ENCODE data around the gene ZNF521. TPM values are rescaled to one million over a fixed set of nuclear protein-coding genes. Genes with fewer than 3 reads are reported as not detected.

Gene ZNF521
- polyA plus RNA-seq, 3 donors, result 0.07 to 0.20 TPM; not detected in 1

GRCh38 chr18:25247725-25248124 is 104.2 kb downstream of the ZNF521 start:
- no peaks in the 10 kb centered on the region for H3K9me3 ChIP-seq (replicated peaks in 1 of 2; ENCODE audit: control insufficient read depth in 1 of 2, insufficient read depth in 1 of 2, low read length in 2 of 2)
- DNase-seq, result no peak
- no peak overlapping the region for H3K4me3 ChIP-seq (replicated peaks in 1 of 3; ENCODE audit: low read depth in 2 of 3, low read length in 3 of 3)
- Mint-ChIP-seq H3K4me1 (peaks cover 13% of the 10 kb centered on the region), H3K4me3 (no peak overlapping the region), H3K36me3 (no peaks in the 10 kb centered on the region), H3K27me3 (ENCODE audit: low read depth in 3 of 3) (no peaks in the 10 kb centered on the region), H3K9me3 (no peaks in the 10 kb centered on the region), H3K27ac (no peak overlapping the region)
- H3K9ac ChIP-seq (ENCODE audit: insufficient read depth, low read length, poor library complexity, severe bottlenecking), result no peak overlapping the region
- H3K4me1 ChIP-seq (ENCODE audit: control insufficient read depth in 1 of 2, insufficient read depth in 2 of 2, low read length in 2 of 2), result no peaks in the 10 kb centered on the region
- no peak overlapping the region for H2AFZ ChIP-seq (ENCODE audit: insufficient read depth, low read depth, low read length, poor library complexity, severe bottlenecking)
- no peaks in the 10 kb centered on the region for H3K79me2 ChIP-seq (ENCODE audit: insufficient read depth, low read length)
- H3K27me3 ChIP-seq (ENCODE audit: control insufficient read depth in 2 of 2, insufficient read depth in 2 of 2, low read length in 2 of 2), result no peaks in the 10 kb centered on the region
- no peaks in the 10 kb centered on the region for H3K36me3 ChIP-seq (replicated peaks in 1 of 2; ENCODE audit: control insufficient read depth in 1 of 2, insufficient read depth in 2 of 2, low read length in 2 of 2)
- no peak overlapping the region for H3K27ac ChIP-seq (ENCODE audit: low read depth in 1 of 2, low read length in 2 of 2)
- intact Hi-C loops (cut with micrococcal nuclease), result no loop called here
- no peak overlapping the region for H3K4me2 ChIP-seq (replicated peaks; ENCODE audit: extremely low read depth, low read length, poor library complexity, severe bottlenecking)
- TF ChIP-seq, protein P1, sequence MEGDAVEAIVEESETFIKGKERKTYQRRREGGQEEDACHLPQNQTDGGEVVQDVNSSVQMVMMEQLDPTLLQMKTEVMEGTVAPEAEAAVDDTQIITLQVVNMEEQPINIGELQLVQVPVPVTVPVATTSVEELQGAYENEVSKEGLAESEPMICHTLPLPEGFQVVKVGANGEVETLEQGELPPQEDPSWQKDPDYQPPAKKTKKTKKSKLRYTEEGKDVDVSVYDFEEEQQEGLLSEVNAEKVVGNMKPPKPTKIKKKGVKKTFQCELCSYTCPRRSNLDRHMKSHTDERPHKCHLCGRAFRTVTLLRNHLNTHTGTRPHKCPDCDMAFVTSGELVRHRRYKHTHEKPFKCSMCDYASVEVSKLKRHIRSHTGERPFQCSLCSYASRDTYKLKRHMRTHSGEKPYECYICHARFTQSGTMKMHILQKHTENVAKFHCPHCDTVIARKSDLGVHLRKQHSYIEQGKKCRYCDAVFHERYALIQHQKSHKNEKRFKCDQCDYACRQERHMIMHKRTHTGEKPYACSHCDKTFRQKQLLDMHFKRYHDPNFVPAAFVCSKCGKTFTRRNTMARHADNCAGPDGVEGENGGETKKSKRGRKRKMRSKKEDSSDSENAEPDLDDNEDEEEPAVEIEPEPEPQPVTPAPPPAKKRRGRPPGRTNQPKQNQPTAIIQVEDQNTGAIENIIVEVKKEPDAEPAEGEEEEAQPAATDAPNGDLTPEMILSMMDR (IDR thresholded peaks at IDR 0.05), result no peak
- H4K20me1 ChIP-seq (ENCODE audit: insufficient read depth, low read length), result no peaks in the 10 kb centered on the region

DNA sequence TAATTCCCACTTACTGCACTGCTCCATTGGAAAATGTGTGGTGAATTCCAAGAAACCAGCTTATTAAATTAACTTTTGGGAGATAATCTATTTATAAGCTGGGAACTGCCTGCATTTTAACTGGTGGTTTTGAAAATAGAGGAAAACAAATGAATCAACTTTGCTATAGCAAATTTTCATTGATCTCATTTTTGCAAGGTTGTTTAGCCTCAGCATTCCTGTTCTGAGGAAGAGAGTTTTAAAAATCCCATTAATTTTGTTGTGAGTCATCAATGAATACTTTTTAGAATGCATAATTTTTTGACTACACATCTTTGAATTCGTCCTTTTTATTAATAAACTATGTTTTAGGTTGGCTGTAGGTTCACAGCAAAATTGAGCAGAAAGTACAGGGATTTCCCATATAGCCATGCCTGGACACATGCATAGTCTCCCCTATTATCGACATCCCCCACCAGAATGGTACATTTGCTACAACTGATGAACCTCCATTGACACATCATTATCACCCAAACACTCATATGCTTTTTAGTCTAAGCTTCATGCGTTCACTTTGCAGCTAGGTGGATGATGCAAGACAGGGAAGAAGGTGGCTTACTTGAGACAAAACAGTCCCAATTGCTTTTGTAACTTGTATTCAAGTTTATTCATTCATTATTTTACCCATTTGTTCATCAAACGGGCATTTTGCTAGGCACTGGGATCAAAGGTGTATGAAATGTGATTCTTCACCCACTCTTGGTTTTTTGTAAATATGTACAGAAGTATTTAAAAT is 106.9 kb downstream of the ZNF521 start:
- no peak for DNase-seq
- Mint-ChIP-seq H3K27me3 (ENCODE audit: low read depth in 3 of 3) (no peaks in the 10 kb centered on the region), H3K9me3 (no peaks in the 10 kb centered on the region), H3K36me3 (no peaks in the 10 kb centered on the region), H3K4me1 (peaks cover 11% of the 10 kb centered on the region), H3K4me3 (no peak overlapping the region), H3K27ac (no peak overlapping the region)
- no peaks in the 10 kb centered on the region for H3K9me3 ChIP-seq (replicated peaks in 1 of 2; ENCODE audit: control insufficient read depth in 1 of 2, insufficient read depth in 1 of 2, low read length in 2 of 2)
- H3K4me2 ChIP-seq (replicated peaks; ENCODE audit: extremely low read depth, low read length, poor library complexity, severe bottlenecking), result no peak overlapping the region
- H3K79me2 ChIP-seq (ENCODE audit: insufficient read depth, low read length), result no peaks in the 10 kb centered on the region
- intact Hi-C loops (cut with micrococcal nuclease), result no loop called here
- no peak overlapping the region for H2AFZ ChIP-seq (ENCODE audit: insufficient read depth, low read depth, low read length, poor library complexity, severe bottlenecking)
- TF ChIP-seq, protein P1 (IDR thresholded peaks at IDR 0.05), result no peak
- no peak overlapping the region for H3K27ac ChIP-seq (ENCODE audit: low read depth in 1 of 2, low read length in 2 of 2)
- no peaks in the 10 kb centered on the region for H3K27me3 ChIP-seq (ENCODE audit: control insufficient read depth in 2 of 2, insufficient read depth in 2 of 2, low read length in 2 of 2)
- no peaks in the 10 kb centered on the region for H3K36me3 ChIP-seq (replicated peaks in 1 of 2; ENCODE audit: control insufficient read depth in 1 of 2, insufficient read depth in 2 of 2, low read length in 2 of 2)
- no peak overlapping the region for H3K9ac ChIP-seq (ENCODE audit: insufficient read depth, low read length, poor library complexity, severe bottlenecking)
- peaks cover 0 to under 1% of the 10 kb centered on the region in 2 donors for H3K4me1 ChIP-seq (ENCODE audit: control insufficient read depth in 1 of 2, insufficient read depth in 2 of 2, low read length in 2 of 2)
- H4K20me1 ChIP-seq (ENCODE audit: insufficient read depth, low read length), result no peaks in the 10 kb centered on the region
- no peak overlapping the region for H3K4me3 ChIP-seq (replicated peaks in 1 of 3; ENCODE audit: low read depth in 2 of 3, low read length in 3 of 3)
- WGBS (ENCODE audit: insufficient coverage), result 80% methylated on average over 1 of the region's 4 CpGs

Data from CD14-positive monocyte (primary cell).